Upper lobe of left lung (tissue), 6 donors: ENCODE data around the gene SORBS1. TPM values are rescaled to one million over a fixed set of nuclear protein-coding genes. Genes with fewer than 3 reads are reported as not detected.

ENCODE experiments used
- ATAC-seq, 2 donors: fragments of 200-7000 bp; cut with Tn5 transposase; one replicate each; pipeline ENCODE4 v1.9.1; 2022; ENCODE audit warnings: mild to moderate bottlenecking in 2 of 2, moderate library complexity in 2 of 2; ENCODE audit not compliant: low FRiP score in 2 of 2
- DNase-seq, 2 donors: peaks; one replicate each; pipeline ENCODE4 v3.0.0-alpha.2; 2019 to 2020
- H3K27ac ChIP-seq, 4 donors: fragments of 200-600 bp; sonication (generic); one replicate each; pipeline ENCODE4 v1.5.1; 2016 to 2019
- H3K27me3 ChIP-seq, 4 donors: fragments of 200-600 bp; sonication (generic); one replicate each; pipeline ENCODE4 v1.5.1; 2017 to 2019
- H3K36me3 ChIP-seq, 4 donors: fragments of 200-600 bp; sonication (generic); one replicate each; pipeline ENCODE4 v1.5.1; 2016 to 2019
- H3K4me1 ChIP-seq, 4 donors: fragments of 200-600 bp; sonication (generic); one replicate each; pipeline ENCODE4 v1.5.1; 2018 to 2019
- H3K4me3 ChIP-seq, 4 donors: fragments of 200-600 bp; sonication (generic); one replicate each; pipeline ENCODE4 v1.5.1; 2017 to 2019; ENCODE audit warnings: mild to moderate bottlenecking in 2 of 4, moderate library complexity in 1 of 4
- H3K9me3 ChIP-seq, 4 donors: fragments of 200-600 bp; sonication (generic); one replicate each; pipeline ENCODE4 v1.5.1; 2018 to 2019
- EP300 ChIP-seq, 4 donors: sonication (generic); formaldehyde crosslinking; IDR thresholded peaks; one replicate each; pipeline ENCODE4 v1.5.1; 2017; ENCODE audit warnings: antibody characterized with exemption in 4 of 4, control low read depth in 2 of 4
- POLR2A ChIP-seq, 4 donors: fragments of 450-650 bp; IDR thresholded peaks; one replicate each; pipeline ENCODE4 v1.5.1; 2016 to 2017; ENCODE audit warnings: antibody characterized with exemption in 4 of 4, mild to moderate bottlenecking in 2 of 4
- POLR2AphosphoS5 ChIP-seq, 2 donors: sonication (generic); formaldehyde crosslinking; IDR thresholded peaks; one replicate each; pipeline ENCODE4 v1.5.1; 2017; ENCODE audit warnings: antibody characterized with exemption in 2 of 2
- WGBS, 2 donors: methylation state at CpG; one replicate each; pipeline ENCODE4 v1.1.5; 2017 to 2018; 5-methylcytosine and 5-hydroxymethylcytosine counted together
- total RNA-seq, 6 donors: library from RNA; depleted of rRNA in 4 of 6; stranded (reverse); fragments of >200 nt in 4 of 6; gene quantifications; one replicate each; pipeline versions ENCODE4 v1.1.0 to v1.2.1, GENCODE V29; 2016 to 2021
- TF ChIP-seq, protein P1 (sequence below), 6 experiments: fragments of 450-650 bp in 4 of 6; fragments of 200-600 bp in 2 of 6; sonication (generic) in 2 of 6; IDR thresholded peaks; one replicate each; pipeline ENCODE4 v1.5.1; 2016 to 2019; ENCODE audit warnings: antibody characterized with exemption in 6 of 6
- donor health status: DM: no; HTN: no; CAD: no; lungs with moderate emphysema.
- donor health status: DM: no; HTN: yes; CAD: no; lungs with severe emphysema.

The SORBS1 gene
- total RNA-seq, 6 donors from 2014 or later: 45.8 to 116 (median 71.7) TPM

GRCh38 chr10:95341716-95342130, 219.4 kb downstream of the SORBS1 start:
- no peak for DNase-seq
- TF ChIP-seq EP300 (IDR thresholded peaks at IDR 0.05) (no peak), POLR2AphosphoS5 (IDR thresholded peaks at IDR 0.05) (no peak), POLR2A (IDR thresholded peaks at IDR 0.05) (no peak)
- TF ChIP-seq, protein P1, sequence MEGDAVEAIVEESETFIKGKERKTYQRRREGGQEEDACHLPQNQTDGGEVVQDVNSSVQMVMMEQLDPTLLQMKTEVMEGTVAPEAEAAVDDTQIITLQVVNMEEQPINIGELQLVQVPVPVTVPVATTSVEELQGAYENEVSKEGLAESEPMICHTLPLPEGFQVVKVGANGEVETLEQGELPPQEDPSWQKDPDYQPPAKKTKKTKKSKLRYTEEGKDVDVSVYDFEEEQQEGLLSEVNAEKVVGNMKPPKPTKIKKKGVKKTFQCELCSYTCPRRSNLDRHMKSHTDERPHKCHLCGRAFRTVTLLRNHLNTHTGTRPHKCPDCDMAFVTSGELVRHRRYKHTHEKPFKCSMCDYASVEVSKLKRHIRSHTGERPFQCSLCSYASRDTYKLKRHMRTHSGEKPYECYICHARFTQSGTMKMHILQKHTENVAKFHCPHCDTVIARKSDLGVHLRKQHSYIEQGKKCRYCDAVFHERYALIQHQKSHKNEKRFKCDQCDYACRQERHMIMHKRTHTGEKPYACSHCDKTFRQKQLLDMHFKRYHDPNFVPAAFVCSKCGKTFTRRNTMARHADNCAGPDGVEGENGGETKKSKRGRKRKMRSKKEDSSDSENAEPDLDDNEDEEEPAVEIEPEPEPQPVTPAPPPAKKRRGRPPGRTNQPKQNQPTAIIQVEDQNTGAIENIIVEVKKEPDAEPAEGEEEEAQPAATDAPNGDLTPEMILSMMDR (IDR thresholded peaks at IDR 0.05): no peak
- Histone ChIP-seq H3K4me3 (no peak overlapping the region), H3K4me1 (peaks cover 0 to 7% (median 6%) of the 10 kb centered on the region in 4 donors), H3K36me3 (peaks cover 0 to 30% (median 5%) of the 10 kb centered on the region in 4 donors), H3K27ac (peak overlapping the region in 1 of 4 donors; percentile 1), H3K9me3 (no peaks in the 10 kb centered on the region), H3K27me3 (no peaks in the 10 kb centered on the region)
- WGBS, 2 donors: 60 to 75% methylated on average over 3 of the region's 3 CpGs
- no peak for ATAC-seq

DNA sequence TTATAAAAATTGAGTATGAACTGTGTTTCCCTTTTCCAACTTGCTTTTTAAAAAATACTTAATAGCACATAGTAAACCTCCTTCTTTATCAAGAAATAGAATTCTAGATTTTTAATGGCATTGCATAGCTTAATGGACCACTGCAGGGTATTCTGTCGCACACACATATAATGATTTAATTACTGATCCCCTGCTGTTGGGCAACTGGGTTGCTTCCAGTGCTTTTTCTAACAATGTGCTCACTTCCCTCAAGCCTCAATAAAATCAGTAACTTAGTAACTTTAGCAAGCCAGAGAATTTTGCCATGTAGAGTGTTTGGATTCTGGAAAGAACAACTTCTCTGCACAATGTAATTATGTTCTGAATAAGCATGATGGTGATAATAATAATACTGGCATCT, 221.3 kb downstream of the SORBS1 start:
- DNase-seq (no peak), ATAC-seq (no peak)
- Histone ChIP-seq H3K4me3 (no peak overlapping the region), H3K4me1 (peaks cover 7 to 15% (median 12%) of the 10 kb centered on the region in 4 donors), H3K36me3 (peaks cover 0 to 21% (median 5%) of the 10 kb centered on the region in 4 donors), H3K27ac (no peak overlapping the region), H3K27me3 (no peaks in the 10 kb centered on the region), H3K9me3 (no peaks in the 10 kb centered on the region)
- no peak for TF ChIP-seq POLR2AphosphoS5 (IDR thresholded peaks at IDR 0.05)
- TF ChIP-seq EP300 (IDR thresholded peaks at IDR 0.05): no peak
- TF ChIP-seq, protein P1 (IDR thresholded peaks at IDR 0.05): no peak
- TF ChIP-seq POLR2A (IDR thresholded peaks at IDR 0.05): no peak
- 94 to 97% methylated on average over 1 of the region's 1 CpG for WGBS, 2 donors

- no peaks in the 10 kb centered on the region for H3K27me3 ChIP-seq
- TF ChIP-seq, protein P1 (IDR thresholded peaks at IDR 0.05): no peak
- TF ChIP-seq EP300 (IDR thresholded peaks at IDR 0.05) (no peak), POLR2A (IDR thresholded peaks at IDR 0.05) (no peak), POLR2AphosphoS5 (IDR thresholded peaks at IDR 0.05) (no peak)
- peaks cover 0 to 20% (median 5%) of the 10 kb centered on the region in 4 donors for H3K36me3 ChIP-seq
- 84 to 90% methylated on average over 9 to 10 of the region's 10 CpGs for WGBS, 2 donors
- no peak overlapping the region for H3K4me3 ChIP-seq
- no peak for DNase-seq
- peak overlapping the region in 2 of 4 donors; percentile 88 for H3K27ac ChIP-seq
- no peaks in the 10 kb centered on the region for H3K9me3 ChIP-seq
- ATAC-seq: no peak
- H3K4me1 ChIP-seq: peaks cover 15 to 25% (median 20%) of the 10 kb centered on the region in 4 donors
These were observed 223.6 kb downstream of the SORBS1 start for GRCh38 chr10:95337423-95338160.

DNA sequence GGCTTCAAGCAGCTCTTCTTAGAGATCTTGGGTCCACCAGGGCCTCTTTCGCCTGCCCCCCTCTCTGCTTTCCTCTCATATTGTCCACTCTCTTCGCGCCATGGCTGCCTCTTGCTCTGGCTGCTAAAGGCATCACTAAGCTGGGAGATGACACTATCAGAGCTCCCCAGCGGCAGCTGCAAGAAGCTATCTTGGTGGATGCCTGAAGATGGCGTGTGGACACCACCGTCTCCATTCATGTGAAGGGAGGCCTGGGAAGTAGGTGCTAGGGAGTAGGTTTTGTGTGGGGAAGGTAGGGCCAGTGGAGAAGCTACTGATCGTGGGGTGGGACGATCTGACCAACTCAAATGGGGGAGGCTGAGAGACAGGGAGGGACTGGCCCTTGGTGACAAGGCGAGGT, 224.5 kb downstream of the SORBS1 start:
- Histone ChIP-seq H3K36me3 (peaks cover 0 to 24% (median 5%) of the 10 kb centered on the region in 4 donors), H3K27me3 (no peaks in the 10 kb centered on the region), H3K4me1 (peaks cover 15 to 22% (median 21%) of the 10 kb centered on the region in 4 donors), H3K4me3 (no peak overlapping the region), H3K9me3 (no peaks in the 10 kb centered on the region), H3K27ac (peak overlapping the region in 3 of 4 donors; percentile 84 to 88 (median 88))
- no peak for DNase-seq
- WGBS, 2 donors: 93 to 99% methylated on average over 9 of the region's 9 CpGs
- TF ChIP-seq EP300 (IDR thresholded peaks at IDR 0.05): no peak
- no peak for TF ChIP-seq POLR2AphosphoS5 (IDR thresholded peaks at IDR 0.05)
- no peak for TF ChIP-seq POLR2A (IDR thresholded peaks at IDR 0.05)
- TF ChIP-seq, protein P1 (IDR thresholded peaks at IDR 0.05): no peak
- peak in 1 of 2 donors; percentile 3 for ATAC-seq
